A549 (cell line): ENCODE measurements around the gene MSL3B.
A peak's percentile ranks its signal among the peaks of the same experiment; 100 is the strongest.

Source experiments
- ATAC-seq, 2 experiments: fragments of 200-7000 bp in 1 of 2; fragments of >200 bp in 1 of 2; cut with Nextera tagmentation in 1 of 2; cut with Tn5 transposase in 1 of 2; 3 replicates each; pipeline versions ENCODE4 v1.8.0 to v1.9.1; 2018 to 2020; ENCODE audit warnings: mild to moderate bottlenecking in 1 of 2, moderate library complexity in 1 of 2
- CTCF ChIA-PET: fragments of 300-600 bp; sonication (Branson Sonifier 250); formaldehyde crosslinking; extraction: SDS; loops from one replicate; lab custom pipeline; 2021; ENCODE audit warnings: antibody characterized with exemption, inconsistent platforms; lab: Yijun Ruan, JAX
- POLR2A ChIA-PET: fragments of 350-600 bp; formaldehyde crosslinking; extraction: SDS; loops from one replicate; lab custom pipeline; 2021; ENCODE audit warnings: antibody characterized with exemption, inconsistent platforms; lab: Yijun Ruan, JAX
- DNase-seq, 2 experiments: peaks; one replicate each; pipeline versions ENCODE4 v3.0.0 to v3.0.0-alpha.2; 2011 to 2016; ENCODE audit warnings: low read depth in 1 of 2, low spot score in 1 of 2
- FAIRE-seq: peaks from 2 replicates; lab custom pipeline; 2011; peaks lifted over from hg19 to GRCh38; lab: Jason Lieb, UNC
- H3K27ac ChIP-seq, 2 experiments: fragments of >200 bp; sonication (Bioruptor Twin); formaldehyde crosslinking; 3 replicates each; pipeline ENCODE4 v1.5.1; 2016 to 2017
- H3K4me1 ChIP-seq: fragments of >200 bp; sonication (Bioruptor Twin); formaldehyde crosslinking; 3 replicates; pipeline ENCODE4 v1.6.1; 2016
- H3K4me2 ChIP-seq: fragments of >200 bp; sonication (Bioruptor Twin); formaldehyde crosslinking; 3 replicates; pipeline ENCODE4 v1.6.1; 2016
- H3K4me3 ChIP-seq: fragments of >200 bp; sonication (Bioruptor Twin); formaldehyde crosslinking; 3 replicates; pipeline ENCODE4 v1.5.1; 2016
- H3K9me3 ChIP-seq: fragments of >200 bp; sonication (Bioruptor Twin); formaldehyde crosslinking; 3 replicates; pipeline ENCODE4 v1.6.1; 2016
- CEBPB ChIP-seq, 2 experiments: fragments of >200 bp in 1 of 2; sonication (Bioruptor Twin) in 1 of 2; formaldehyde crosslinking in 1 of 2; IDR thresholded peaks; 2 replicates each; pipeline ENCODE4 v1.6.1; 2012 to 2016
- CHD4 ChIP-seq: fragments of 200-600 bp; sonication (generic); IDR thresholded peaks from 2 replicates; pipeline ENCODE4 v1.6.1; 2016; ENCODE audit warnings: antibody characterized with exemption, mild to moderate bottlenecking, borderline replicate concordance
- CTCF ChIP-seq: fragments of >200 bp; sonication (Bioruptor Twin); formaldehyde crosslinking; IDR thresholded peaks from 3 replicates; pipeline ENCODE4 v1.5.1; 2016
- FOSB ChIP-seq: fragments of 250-450 bp; sonication (Bioruptor Pico); IDR thresholded peaks from 2 replicates; pipeline ENCODE4 v1.5.0; 2020; ENCODE audit warnings: mild to moderate bottlenecking, moderate library complexity
- FOSL2 ChIP-seq, 2 experiments: fragments of 450-650 bp in 1 of 2; fragments of >200 bp in 1 of 2; sonication (Bioruptor Twin) in 1 of 2; formaldehyde crosslinking; IDR thresholded peaks; 2 replicates each; pipeline versions ENCODE4 v1.5.0 to v1.6.1; 2016 to 2020; ENCODE audit warnings: mild to moderate bottlenecking in 1 of 2, moderate library complexity in 1 of 2
- GATA3 ChIP-seq: IDR thresholded peaks from 2 replicates; pipeline ENCODE4 v1.6.1; 2012; ENCODE audit warnings: borderline replicate concordance
- HDAC2 ChIP-seq: fragments of 200-600 bp; sonication (generic); IDR thresholded peaks from 2 replicates; pipeline ENCODE4 v1.6.1; 2016
- HEYL ChIP-seq: fragments of 250-450 bp; sonication (Bioruptor Pico); IDR thresholded peaks from 2 replicates; pipeline ENCODE4 v1.8.0; 2021; ENCODE audit warnings: mild to moderate bottlenecking, moderate library complexity
- HOXA7 ChIP-seq: fragments of 250-450 bp; sonication (Bioruptor Pico); IDR thresholded peaks from 2 replicates; pipeline ENCODE4 v1.5.0; 2020; ENCODE audit warnings: mild to moderate bottlenecking, moderate library complexity
- HOXB5 ChIP-seq: fragments of 250-450 bp; sonication (Bioruptor Pico); IDR thresholded peaks from 2 replicates; pipeline ENCODE4 v1.5.0; 2020; ENCODE audit warnings: mild to moderate bottlenecking, moderate library complexity
- KDM1A ChIP-seq: fragments of 200-600 bp; sonication (generic); IDR thresholded peaks from 2 replicates; pipeline ENCODE4 v1.6.1; 2016; ENCODE audit warnings: low read depth, mild to moderate bottlenecking
- MAX ChIP-seq: IDR thresholded peaks from 2 replicates; pipeline ENCODE4 v1.6.1; 2012
- NPAS2 ChIP-seq: fragments of 250-450 bp; sonication (Bioruptor Pico); IDR thresholded peaks from 2 replicates; pipeline ENCODE4 v1.8.0; 2022; ENCODE audit warnings: mild to moderate bottlenecking, moderate library complexity, borderline replicate concordance
- PBX3 ChIP-seq: IDR thresholded peaks from 2 replicates; pipeline ENCODE4 v1.6.1; 2012
- PHF8 ChIP-seq: fragments of 200-600 bp; sonication (generic); IDR thresholded peaks from 2 replicates; pipeline ENCODE4 v1.6.1; 2016; ENCODE audit warnings: low read depth, mild to moderate bottlenecking, antibody characterized with exemption, moderate library complexity, borderline replicate concordance
- POLR2A ChIP-seq: IDR thresholded peaks from 2 replicates; pipeline ENCODE4 v1.6.1; 2012; ENCODE audit warnings: mild to moderate bottlenecking, low read length
- POLR2AphosphoS2 ChIP-seq: conservative IDR thresholded peaks from 2 replicates; pipeline ENCODE4 v1.6.1; 2012; ENCODE audit warnings: low read length, improper control_type of control experiment, inconsistent platforms
- SMC3 ChIP-seq: fragments of >200 bp; sonication (Bioruptor Twin); formaldehyde crosslinking; IDR thresholded peaks from 3 replicates; pipeline ENCODE4 v1.6.1; 2018; ENCODE audit warnings: inconsistent platforms
- TP53 ChIP-seq: fragments of 250-450 bp; sonication (Bioruptor Pico); IDR thresholded peaks from 2 replicates; pipeline ENCODE4 v1.5.0; 2021; ENCODE audit warnings: mild to moderate bottlenecking, moderate library complexity
- ZFP36 ChIP-seq: fragments of 450-650 bp; IDR thresholded peaks from 2 replicates; pipeline ENCODE4 v1.6.1; 2014; ENCODE audit warnings: borderline replicate concordance; ENCODE audit not compliant: partially characterized antibody
- WGBS: methylation state at CpG from one replicate; pipeline ENCODE4 v1.1.6; 2017; ENCODE audit errors: missing lambda C conversion rate; 5-methylcytosine and 5-hydroxymethylcytosine counted together
- TF ChIP-seq, protein P1 (sequence below): fragments of 250-450 bp; sonication (Bioruptor Pico); IDR thresholded peaks from 2 replicates; pipeline ENCODE4 v1.5.0; 2020; ENCODE audit warnings: low read depth, mild to moderate bottlenecking, moderate library complexity
- TF ChIP-seq, protein P2 (sequence below): fragments of 150-350 bp; IDR thresholded peaks from 2 replicates; pipeline ENCODE4 v1.6.1; 2014; ENCODE audit warnings: low read depth, mild to moderate bottlenecking, low read length

MSL3B gene

GRCh38 chr2:233836359-233836758, 31.8 kb downstream of the MSL3B start:
- ChIA-PET CTCF (interaction anchor here (1.7 kb wide), 1 partner anchor 13 kb away, joined by 4 read pairs; no protein-coding TSS in a partner anchor), POLR2A (no interaction called here)

DNA sequence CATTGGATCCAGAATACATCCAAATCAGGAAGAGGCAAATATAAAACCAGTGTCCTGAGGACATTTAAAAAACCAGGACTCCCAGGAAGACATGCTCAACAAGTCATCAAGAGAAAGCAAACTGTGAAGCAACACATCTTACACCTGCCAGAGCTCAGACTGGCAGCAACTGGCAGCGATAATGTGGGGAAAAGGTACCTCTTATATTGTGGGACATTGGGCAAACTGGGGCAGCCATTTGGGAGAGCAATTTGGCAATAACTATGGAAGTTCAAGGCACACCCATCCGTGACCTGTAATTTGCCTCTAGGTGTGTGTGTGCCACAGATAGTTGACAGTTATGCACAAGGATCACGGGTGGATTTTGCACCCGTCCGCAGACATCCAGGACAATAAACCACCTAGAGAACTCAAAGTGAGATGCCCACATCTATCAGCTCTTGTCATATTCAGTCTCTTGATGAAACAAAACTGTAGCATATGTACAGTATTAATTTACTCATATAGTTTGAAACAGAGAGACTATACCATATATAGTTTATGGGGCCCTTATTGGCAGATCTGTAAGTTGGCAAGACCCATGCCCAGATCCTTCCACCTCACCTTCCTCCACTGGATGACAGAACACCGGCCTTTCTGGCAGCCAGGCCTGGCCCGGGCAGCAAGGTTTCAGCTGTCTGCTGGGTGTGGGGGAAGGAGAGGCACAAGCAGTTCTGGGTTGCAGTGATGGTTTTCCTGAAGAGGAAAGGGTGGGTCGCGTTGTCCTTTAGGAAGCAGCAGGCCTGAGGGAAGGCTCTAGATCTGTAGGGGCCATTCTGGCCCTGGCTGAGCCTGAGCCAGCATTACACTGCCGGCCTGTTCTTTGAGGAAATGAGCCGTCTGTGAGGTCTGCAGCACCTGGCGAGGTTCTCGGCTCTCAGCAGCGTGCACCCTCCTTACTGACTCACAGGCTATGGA, 32.7 kb downstream of the MSL3B start:
- H3K27ac ChIP-seq: peak overlapping the region; percentile 91 to 93
- peaks cover 92% of the 10 kb centered on the region for H3K4me1 ChIP-seq
- H3K9me3 ChIP-seq: no peaks in the 10 kb centered on the region
- no peak for ATAC-seq
- peak; percentile 53 for TF ChIP-seq POLR2AphosphoS2
- TF ChIP-seq KDM1A: no peak
- TF ChIP-seq, all 56 proteins: peak for 1
- ChIA-PET POLR2A (no interaction called here), CTCF (interaction anchor here (1.2 kb wide), 1 partner anchor 11 kb away, joined by 3 read pairs; no protein-coding TSS in a partner anchor)
- FAIRE-seq (no peak), DNase-seq (no peak)
- WGBS: 85% methylated on average over 14 of the region's 14 CpGs
- no peak overlapping the region for H3K4me3 ChIP-seq
- H3K4me2 ChIP-seq: no peak overlapping the region

More at GRCh38 chr2:233836359-233836758, 31.8 kb downstream of the MSL3B start:
- Histone ChIP-seq H3K9me3 (no peaks in the 10 kb centered on the region), H3K4me1 (peaks cover 92% of the 10 kb centered on the region), H3K4me2 (no peak overlapping the region), H3K4me3 (no peak overlapping the region), H3K27ac (peak overlapping the region; percentile 91 to 93)
- FAIRE-seq (no peak), DNase-seq (no peak), ATAC-seq (no peak)
- no peak for TF ChIP-seq CEBPB (IDR thresholded peaks at IDR 0.05)
- 0 out of 2 replicates have a peak, but pooled peaks have one; percentile 15 for TF ChIP-seq MAX
- TF ChIP-seq CTCF: no peak
- 96% methylated on average over 7 of the region's 7 CpGs for WGBS

DNA sequence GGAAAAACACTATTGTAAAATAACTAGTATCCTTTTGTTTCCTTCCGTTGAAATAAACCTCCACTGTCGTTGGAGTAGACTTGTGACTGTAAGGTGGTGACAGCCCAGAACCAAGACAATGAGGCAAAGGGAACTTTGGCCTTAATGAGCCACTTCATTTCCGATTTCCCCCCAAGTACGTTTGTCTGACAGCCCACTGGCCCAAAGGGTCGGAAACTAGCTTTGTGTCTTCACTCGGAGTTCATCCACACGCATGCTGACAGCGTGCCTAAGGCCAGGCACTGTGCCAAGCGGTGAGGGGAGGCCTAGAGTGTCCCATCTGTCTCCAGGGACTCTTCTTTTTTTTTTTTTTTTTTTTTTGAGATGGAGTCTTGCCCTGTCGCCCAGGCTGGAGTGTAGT, 34.8 kb downstream of the MSL3B start:
- Histone ChIP-seq H3K9me3 (no peaks in the 10 kb centered on the region), H3K27ac (peak overlapping the region; percentile 91 to 93), H3K4me1 (peaks cover 77% of the 10 kb centered on the region), H3K4me3 (no peak overlapping the region), H3K4me2 (peak overlapping the region; percentile 54)
- 2% methylated on average over 9 of the region's 10 CpGs for WGBS
- ChIA-PET POLR2A (interaction anchor here (0.6 to 2.0 kb wide), 9 partner anchors 69 to 580 kb away, joined by 3 to 11 read pairs (median 7); no protein-coding TSS in a partner anchor), CTCF (interaction anchor here (0.6 to 4.8 kb wide), 55 partner anchors 10 to 581 kb away, joined by 3 to 83 read pairs (median 5); partner anchors contain the start of gene UGT1A1)
- FAIRE-seq (no peak), ATAC-seq (peak; percentile 28 to 35; a peak in 5 of 6 replicates), DNase-seq (peak; percentile 52 to 88)
- TF ChIP-seq CHD4 (no peak), NPAS2 (CRISPR knock-in tag) (no peak), PBX3 (no peak), HOXA7 (peak; percentile 83), HEYL (CRISPR knock-in tag) (no peak), TP53 (CRISPR knock-in tag) (no peak), FOSB (CRISPR knock-in tag) (peak; percentile 51; the same call in 1 of the 2 replicates), POLR2A (no peak), ZFP36 (no peak), SMC3 (no peak), PHF8 (no peak), HDAC2 (no peak), GATA3 (no peak), FOSL2 (IDR thresholded peaks at IDR 0.05) (no peak), FOSL2 (CRISPR knock-in tag; IDR thresholded peaks at IDR 0.05) (no peak), HOXB5 (CRISPR knock-in tag) (peak; percentile 42; the same call in 1 of the 2 replicates)
- TF ChIP-seq, protein P1, sequence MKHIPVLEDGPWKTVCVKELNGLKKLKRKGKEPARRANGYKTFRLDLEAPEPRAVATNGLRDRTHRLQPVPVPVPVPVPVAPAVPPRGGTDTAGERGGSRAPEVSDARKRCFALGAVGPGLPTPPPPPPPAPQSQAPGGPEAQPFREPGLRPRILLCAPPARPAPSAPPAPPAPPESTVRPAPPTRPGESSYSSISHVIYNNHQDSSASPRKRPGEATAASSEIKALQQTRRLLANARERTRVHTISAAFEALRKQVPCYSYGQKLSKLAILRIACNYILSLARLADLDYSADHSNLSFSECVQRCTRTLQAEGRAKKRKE (CRISPR knock-in tag): peak; percentile 57; the same call in 1 of the 2 replicates
- TF ChIP-seq, protein P2, sequence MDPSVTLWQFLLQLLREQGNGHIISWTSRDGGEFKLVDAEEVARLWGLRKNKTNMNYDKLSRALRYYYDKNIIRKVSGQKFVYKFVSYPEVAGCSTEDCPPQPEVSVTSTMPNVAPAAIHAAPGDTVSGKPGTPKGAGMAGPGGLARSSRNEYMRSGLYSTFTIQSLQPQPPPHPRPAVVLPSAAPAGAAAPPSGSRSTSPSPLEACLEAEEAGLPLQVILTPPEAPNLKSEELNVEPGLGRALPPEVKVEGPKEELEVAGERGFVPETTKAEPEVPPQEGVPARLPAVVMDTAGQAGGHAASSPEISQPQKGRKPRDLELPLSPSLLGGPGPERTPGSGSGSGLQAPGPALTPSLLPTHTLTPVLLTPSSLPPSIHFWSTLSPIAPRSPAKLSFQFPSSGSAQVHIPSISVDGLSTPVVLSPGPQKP: no peak
